H1 (cell line): ENCODE results near the gene CCDC137. TPM values are rescaled to one million over a fixed set of nuclear protein-coding genes. Genes with fewer than 3 reads are reported as not detected.
A peak's percentile ranks its signal among the peaks of the same experiment; 100 is the strongest.

Experiments
- CTCF ChIA-PET: fragments of 300-600 bp; sonication (Branson Sonifier 250); formaldehyde crosslinking; loops from one replicate; lab custom pipeline; 2021; ENCODE audit not compliant: partially characterized antibody; lab: Charles Lee
- POLR2A ChIA-PET: fragments of 300-600 bp; sonication (Branson Sonifier 250); formaldehyde crosslinking; loops from one replicate; lab custom pipeline; 2021; ENCODE audit warnings: inconsistent platforms; ENCODE audit not compliant: partially characterized antibody; lab: Charles Lee
- DNase-seq, 2 experiments: peaks; one replicate each; pipeline versions ENCODE4 v3.0.0 to v3.0.0-alpha.2; 2010 to 2022; ENCODE audit warnings: low spot score in 2 of 2, low read depth in 1 of 2, mixed read lengths in 1 of 2
- FAIRE-seq: peaks from 2 replicates; lab custom pipeline; 2011; peaks lifted over from hg19 to GRCh38; lab: Jason Lieb, UNC
- H2AFZ ChIP-seq: 2 replicates; pipeline ENCODE4 v1.8.1; 2012; ENCODE audit warnings: low read length, inconsistent platforms
- H2AK5ac ChIP-seq: 2 replicates; pipeline ENCODE4 v1.6.1; 2013; ENCODE audit warnings: low read depth, low read length
- H2BK120ac ChIP-seq: replicated peaks from 2 replicates; pipeline ENCODE3; 2013; ENCODE audit warnings: low read depth, low read length, inconsistent platforms
- H2BK12ac ChIP-seq: 2 replicates; pipeline ENCODE4 v1.6.1; 2013; ENCODE audit warnings: low read depth, low read length
- H2BK15ac ChIP-seq: 2 replicates; pipeline ENCODE4 v1.6.1; 2013; ENCODE audit warnings: low read length
- H2BK20ac ChIP-seq: 2 replicates; pipeline ENCODE4 v1.6.1; 2013; ENCODE audit warnings: low read length
- H2BK5ac ChIP-seq: 2 replicates; pipeline ENCODE4 v1.6.1; 2013; ENCODE audit warnings: low read depth, low read length
- H3K14ac ChIP-seq: 2 replicates; pipeline ENCODE4 v1.6.1; 2013; ENCODE audit warnings: inconsistent platforms; ENCODE audit not compliant: insufficient read length
- H3K18ac ChIP-seq: 2 replicates; pipeline ENCODE4 v1.6.1; 2013; ENCODE audit warnings: low read length; ENCODE audit errors: extremely low read depth
- H3K23ac ChIP-seq: 2 replicates; pipeline ENCODE4 v1.6.1; 2013; ENCODE audit warnings: inconsistent platforms; ENCODE audit not compliant: insufficient read length
- H3K23me2 ChIP-seq: 2 replicates; pipeline ENCODE4 v1.6.1; 2013; ENCODE audit warnings: low read depth, low read length
- H3K27ac ChIP-seq: 2 replicates; pipeline ENCODE4 v1.6.1; 2011; ENCODE audit warnings: low read depth, low read length, inconsistent platforms
- H3K27me3 ChIP-seq, 4 experiments: replicated peaks in 1 of 4; 1 replicate in 1 of 4; 2 replicates in 3 of 4; pipeline versions ENCODE4 v1.6.1 to v1.8.1; 2011 to 2013; ENCODE audit warnings: low read length in 3 of 4, mild to moderate bottlenecking in 3 of 4, inconsistent platforms in 2 of 4, mixed read lengths in 2 of 4, moderate library complexity in 1 of 4; ENCODE audit not compliant: control insufficient read depth in 3 of 4, insufficient read depth in 3 of 4; ENCODE audit errors: extremely low read depth in 1 of 4
- H3K36me3 ChIP-seq, 4 experiments: 2 replicates each; pipeline versions ENCODE4 v1.6.1 to v1.8.1; 2011 to 2013; ENCODE audit warnings: mild to moderate bottlenecking in 4 of 4, low read length in 3 of 4, moderate library complexity in 2 of 4, control low read depth in 1 of 4, inconsistent platforms in 1 of 4; ENCODE audit not compliant: insufficient read depth in 4 of 4, control insufficient read depth in 2 of 4
- H3K4ac ChIP-seq: replicated peaks from 2 replicates; pipeline ENCODE3; 2013; ENCODE audit warnings: low read length, low read depth, mixed read lengths, inconsistent platforms; ENCODE audit not compliant: insufficient read length
- H3K4me1 ChIP-seq, 4 experiments: replicated peaks in 1 of 4; 1 replicate in 1 of 4; 2 replicates in 3 of 4; pipeline versions ENCODE4 v1.6.1 to v1.8.1; 2011 to 2013; ENCODE audit warnings: low read length in 3 of 4, inconsistent platforms in 2 of 4, mixed read lengths in 1 of 4; ENCODE audit not compliant: insufficient read depth in 4 of 4, control insufficient read depth in 3 of 4
- H3K4me2 ChIP-seq, 2 experiments: 2 replicates each; pipeline versions ENCODE4 v1.6.1 to v1.8.1; 2011 to 2013; ENCODE audit warnings: low read depth in 2 of 2, low read length in 2 of 2, control low read depth in 1 of 2, inconsistent platforms in 1 of 2, mild to moderate bottlenecking in 1 of 2; ENCODE audit not compliant: insufficient read depth in 1 of 2
- H3K4me3 ChIP-seq, 4 experiments: fragments of 200-600, 300-600 bp in 1 of 4; sonication (generic), shearing (Covaris generic), sonication (Bioruptor Twin) in 1 of 4; 2 replicates each; pipeline versions ENCODE4 v1.5.1 to v1.8.1; 2011 to 2016; ENCODE audit warnings: low read length in 4 of 4, low read depth in 3 of 4, control low read depth in 2 of 4, inconsistent platforms in 2 of 4, mild to moderate bottlenecking in 2 of 4, mixed read lengths in 1 of 4, moderate library complexity in 1 of 4; ENCODE audit not compliant: insufficient read depth in 2 of 4; ENCODE audit errors: extremely low read depth in 1 of 4
- H3K56ac ChIP-seq: replicated peaks from 2 replicates; pipeline ENCODE3; 2013; ENCODE audit warnings: low read depth, mild to moderate bottlenecking, mixed read lengths, low read length, inconsistent platforms; ENCODE audit not compliant: insufficient read length
- H3K79me1 ChIP-seq: 2 replicates; pipeline ENCODE4 v1.6.1; 2013; ENCODE audit warnings: low read depth, low read length, control low read depth
- H3K79me2 ChIP-seq, 2 experiments: 2 replicates each; pipeline versions ENCODE4 v1.6.1 to v1.8.1; 2012 to 2013; ENCODE audit warnings: low read length in 2 of 2, mild to moderate bottlenecking in 2 of 2, inconsistent platforms in 1 of 2; ENCODE audit not compliant: insufficient read depth in 2 of 2, control insufficient read depth in 1 of 2
- H3K9ac ChIP-seq, 4 experiments: replicated peaks in 1 of 4; 1 replicate in 1 of 4; 2 replicates in 3 of 4; pipeline versions ENCODE4 v1.6.1 to v1.8.1; 2011 to 2013; ENCODE audit warnings: low read depth in 3 of 4, low read length in 3 of 4, control low read depth in 2 of 4, mild to moderate bottlenecking in 2 of 4, moderate library complexity in 2 of 4, inconsistent platforms in 1 of 4; ENCODE audit errors: extremely low read depth in 1 of 4
- H3K9me3 ChIP-seq, 2 experiments: 2 replicates each; pipeline versions ENCODE4 v1.6.1 to v1.8.1; 2012 to 2013; ENCODE audit warnings: mild to moderate bottlenecking in 2 of 2, moderate library complexity in 2 of 2, control low read depth in 1 of 2, inconsistent platforms in 1 of 2, low read depth in 1 of 2, low read length in 1 of 2, mixed read lengths in 1 of 2; ENCODE audit not compliant: insufficient read depth in 2 of 2
- H4K20me1 ChIP-seq, 2 experiments: replicated peaks in 1 of 2; 2 replicates each; pipeline versions ENCODE3 to v1.8.1; 2011 to 2013; ENCODE audit warnings: inconsistent platforms in 2 of 2, low read length in 2 of 2, mild to moderate bottlenecking in 1 of 2; ENCODE audit not compliant: insufficient read depth in 2 of 2, control insufficient read depth in 1 of 2
- H4K5ac ChIP-seq: 2 replicates; pipeline ENCODE4 v1.6.1; 2013; ENCODE audit warnings: low read length, low read depth, mixed read lengths, inconsistent platforms; ENCODE audit not compliant: insufficient read length
- H4K8ac ChIP-seq: 2 replicates; pipeline ENCODE4 v1.8.0; 2013; ENCODE audit warnings: mild to moderate bottlenecking, moderate library complexity, low read length, inconsistent platforms; ENCODE audit not compliant: insufficient read depth; ENCODE audit errors: extremely low read depth
- H4K91ac ChIP-seq: replicated peaks from 2 replicates; pipeline ENCODE3; 2013; ENCODE audit warnings: low read length, mixed read lengths, inconsistent platforms; ENCODE audit not compliant: insufficient read length
- CBX8 ChIP-seq: fragments of 300-800, 300-1000 bp; sonication (generic); IDR thresholded peaks from 2 replicates; pipeline ENCODE4 v1.7.1; 2016; ENCODE audit warnings: low read depth, low read length, borderline replicate concordance
- RXRA ChIP-seq: IDR thresholded peaks from 2 replicates; pipeline ENCODE4 v1.6.1; 2011; ENCODE audit warnings: low read depth, mild to moderate bottlenecking, low read length, moderate library complexity; ENCODE audit not compliant: insufficient read depth
- SAP30 ChIP-seq: fragments of 300-600 bp; sonication (generic); IDR thresholded peaks from 2 replicates; pipeline ENCODE4 v1.7.1; 2012; ENCODE audit warnings: low read length, moderate library complexity, mild to moderate bottlenecking, inconsistent platforms; ENCODE audit not compliant: insufficient read depth, insufficient replicate concordance
- TAF1 ChIP-seq: IDR thresholded peaks from 2 replicates; pipeline ENCODE4 v1.6.1; 2011; ENCODE audit warnings: mild to moderate bottlenecking, low read depth, low read length
- WGBS, 2 experiments: shearing (Covaris generic) in 1 of 2; methylation state at CpG; one replicate each; pipeline versions ENCODE4 v1.1.6 to v1.1.7; 2013 to 2015; ENCODE audit warnings: low lambda C conversion rate in 2 of 2, mixed read lengths in 2 of 2, inconsistent platforms in 1 of 2, low coverage in 1 of 2, missing lambda C conversion rate in 1 of 2; ENCODE audit not compliant: insufficient replicate concordance in 2 of 2, insufficient coverage in 1 of 2, insufficient read length in 1 of 2; ENCODE audit errors: extremely low coverage in 1 of 2, missing lambda C conversion rate in 1 of 2; 5-methylcytosine and 5-hydroxymethylcytosine counted together
- polyA plus RNA-seq, 7 experiments: library from polyadenylated mRNA; depleted of rRNA in 3 of 7; stranded (reverse) in 5 of 7; unstranded in 2 of 7; fragments of >200 nt in 5 of 7; fragments of 200-250 nt in 2 of 7; gene quantifications; 1 replicate in 5 of 7; 2 replicates in 1 of 7; 4 replicates in 1 of 7; pipeline versions ENCODE4 v1.2.1 to v1.2.3, GENCODE V29; 2011 to 2013; ENCODE audit warnings: missing spikeins in 2 of 7, mixed read lengths in 2 of 7
- total RNA-seq: library from RNA; stranded (reverse); fragmentation: NEBNext Ultra II Directional; extraction: Animal tissue kit (Norgen Biotek cat#: 25700); gene quantifications from 2 replicates; pipeline ENCODE4 v1.2.1, GENCODE V29; 2021

The CCDC137 gene
- total and polyA plus RNA-seq, 2 of the 8 experiments (the other 6 are each of a cell fraction or from before 2014, with no cell fraction given), result 17.6 to 38.6 TPM

DNA sequence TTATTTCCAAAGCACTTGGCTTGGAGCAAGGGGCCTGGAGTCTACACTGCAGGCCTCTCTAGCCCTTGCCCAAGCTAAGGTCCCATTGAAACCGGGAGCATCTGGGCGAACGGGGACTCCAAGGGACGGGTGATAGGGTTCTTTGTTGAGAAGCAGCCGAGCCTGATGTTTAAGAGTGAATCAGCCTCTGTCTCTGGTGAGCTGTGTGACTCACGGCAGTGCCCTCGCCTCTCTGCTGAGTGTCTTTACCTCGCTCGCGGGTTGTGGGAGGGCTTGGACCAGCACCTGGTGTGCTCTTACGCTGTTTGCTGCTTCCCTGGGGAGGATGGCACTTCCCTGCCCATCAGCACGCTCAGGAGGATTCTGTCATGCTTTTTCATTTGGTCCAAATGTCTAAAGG is 18.6 kb downstream of the CCDC137 start:
- CTCF ChIA-PET, result interaction anchor here (0.6 to 3.1 kb wide), 7 partner anchors 9 to 184 kb away, joined by 4 to 20 read pairs (median 5); partner anchors contain the start of gene MRPL12
- H3K23ac ChIP-seq, result no peak overlapping the region
- TF ChIP-seq RXRA (no peak), TAF1 (no peak), SAP30 (no peak), CBX8 (no peak)
- TF ChIP-seq, all 59 proteins: peak for 0
- Histone ChIP-seq H4K5ac (no peak overlapping the region), H3K4me2 (peak overlapping the region; percentile 76 to 88; a peak in 3 of 4 replicates), H4K20me1 (peaks cover 0 to 31% of the 10 kb centered on the region in 2 experiments), H3K23me2 (peaks cover 12% of the 10 kb centered on the region), H2BK5ac (0 out of 2 replicates have a peak overlapping the region, but pooled peaks have one; percentile 4), H2BK12ac (no peak overlapping the region), H3K9ac (no peak overlapping the region), H3K14ac (no peak overlapping the region), H3K4me3 (peak overlapping the region in 2 of 4 experiments; percentile 57 to 88; a peak in 4 of 8 replicates), H3K27me3 (no peaks in the 10 kb centered on the region; a peak in 1 of 7 replicates), H3K36me3 (peaks cover 2 to 23% (median 17%) of the 10 kb centered on the region in 4 experiments; a peak in 6 of 8 replicates), H4K91ac (no peak overlapping the region), H2BK15ac (no peak overlapping the region), H4K8ac (no peak overlapping the region), H3K27ac (no peak overlapping the region), H3K18ac (no peak overlapping the region), H3K4ac (no peak overlapping the region), H2BK120ac (no peak overlapping the region), H3K9me3 (no peaks in the 10 kb centered on the region), H3K79me1 (peaks cover 15% of the 10 kb centered on the region), H2AFZ (no peak overlapping the region), H3K79me2 (peaks cover 4 to 39% of the 10 kb centered on the region in 2 experiments; a peak in 3 of 4 replicates), H2AK5ac (no peak overlapping the region), H3K4me1 (peaks cover 3 to 14% (median 7%) of the 10 kb centered on the region in 4 experiments; a peak in 6 of 7 replicates), H2BK20ac (no peak overlapping the region), H3K56ac (no peak overlapping the region)
- POLR2A ChIA-PET, result interaction anchor here (1.0 to 28.4 kb wide), 6 partner anchors 9 to 24 kb away, joined by 4 to 436 read pairs (median 38); partner anchors contain the start of genes CCDC137, MRPL12, OXLD1 and SLC25A10
- DNase-seq, result no peak
- no peak for FAIRE-seq
- WGBS, 2 experiments, result 86% methylated on average over 12 of the region's 12 CpGs; no CpG with 5 or more reads in 1 of the 2 experiments
